ENCODE results near the gene SGPL1. TPM values are rescaled to one million over a fixed set of nuclear protein-coding genes. Genes with fewer than 3 reads are reported as not detected.

Gene SGPL1
- polyA plus RNA-seq, 1 donor from 2014 or later: 33.4 TPM

DNA sequence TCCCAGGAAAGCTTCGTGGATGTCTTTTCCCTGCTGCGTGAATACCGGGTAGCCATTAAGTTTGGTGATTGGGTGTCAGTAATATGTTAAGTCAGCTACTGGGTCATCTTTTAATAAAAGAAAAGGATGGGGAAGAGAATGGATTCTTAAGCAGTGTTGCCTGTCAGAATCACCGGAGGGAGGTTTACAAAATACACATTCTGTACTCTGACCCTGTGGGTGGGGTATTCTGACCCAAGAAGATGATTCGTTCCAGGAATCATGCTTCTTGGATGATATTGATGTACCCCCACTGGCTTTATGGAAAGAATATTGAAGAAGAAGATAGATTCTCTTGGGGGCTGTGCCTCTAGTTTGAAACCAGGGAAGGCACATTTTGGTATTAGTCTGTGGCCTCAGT is 18.3 kb downstream of the SGPL1 start:
- no peak overlapping the region for H3K4me2 ChIP-seq (ENCODE audit: low read length)
- TF ChIP-seq POLR2AphosphoS5 (IDR thresholded peaks at IDR 0.05) (no peak), SMC3 (conservative IDR thresholded peaks at IDR 0.05; ENCODE audit: poor library complexity) (no peak), RAD21 (conservative IDR thresholded peaks at IDR 0.05) (no peak), TAF1 (IDR thresholded peaks at IDR 0.05; ENCODE audit: low read depth) (no peak), EZH2 (IDR thresholded peaks at IDR 0.05; ENCODE audit: borderline replicate concordance, insufficient read depth, low read length, poor library complexity, severe bottlenecking) (no peak), EP300 (conservative IDR thresholded peaks at IDR 0.05; ENCODE audit: poor library complexity, severe bottlenecking) (no peak), MXI1 (conservative IDR thresholded peaks at IDR 0.05; ENCODE audit: poor library complexity, severe bottlenecking) (no peak)
- TF ChIP-seq, protein P1, sequence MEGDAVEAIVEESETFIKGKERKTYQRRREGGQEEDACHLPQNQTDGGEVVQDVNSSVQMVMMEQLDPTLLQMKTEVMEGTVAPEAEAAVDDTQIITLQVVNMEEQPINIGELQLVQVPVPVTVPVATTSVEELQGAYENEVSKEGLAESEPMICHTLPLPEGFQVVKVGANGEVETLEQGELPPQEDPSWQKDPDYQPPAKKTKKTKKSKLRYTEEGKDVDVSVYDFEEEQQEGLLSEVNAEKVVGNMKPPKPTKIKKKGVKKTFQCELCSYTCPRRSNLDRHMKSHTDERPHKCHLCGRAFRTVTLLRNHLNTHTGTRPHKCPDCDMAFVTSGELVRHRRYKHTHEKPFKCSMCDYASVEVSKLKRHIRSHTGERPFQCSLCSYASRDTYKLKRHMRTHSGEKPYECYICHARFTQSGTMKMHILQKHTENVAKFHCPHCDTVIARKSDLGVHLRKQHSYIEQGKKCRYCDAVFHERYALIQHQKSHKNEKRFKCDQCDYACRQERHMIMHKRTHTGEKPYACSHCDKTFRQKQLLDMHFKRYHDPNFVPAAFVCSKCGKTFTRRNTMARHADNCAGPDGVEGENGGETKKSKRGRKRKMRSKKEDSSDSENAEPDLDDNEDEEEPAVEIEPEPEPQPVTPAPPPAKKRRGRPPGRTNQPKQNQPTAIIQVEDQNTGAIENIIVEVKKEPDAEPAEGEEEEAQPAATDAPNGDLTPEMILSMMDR (IDR thresholded peaks at IDR 0.05; ENCODE audit: poor library complexity, severe bottlenecking): no peak
- TF ChIP-seq, protein P2, sequence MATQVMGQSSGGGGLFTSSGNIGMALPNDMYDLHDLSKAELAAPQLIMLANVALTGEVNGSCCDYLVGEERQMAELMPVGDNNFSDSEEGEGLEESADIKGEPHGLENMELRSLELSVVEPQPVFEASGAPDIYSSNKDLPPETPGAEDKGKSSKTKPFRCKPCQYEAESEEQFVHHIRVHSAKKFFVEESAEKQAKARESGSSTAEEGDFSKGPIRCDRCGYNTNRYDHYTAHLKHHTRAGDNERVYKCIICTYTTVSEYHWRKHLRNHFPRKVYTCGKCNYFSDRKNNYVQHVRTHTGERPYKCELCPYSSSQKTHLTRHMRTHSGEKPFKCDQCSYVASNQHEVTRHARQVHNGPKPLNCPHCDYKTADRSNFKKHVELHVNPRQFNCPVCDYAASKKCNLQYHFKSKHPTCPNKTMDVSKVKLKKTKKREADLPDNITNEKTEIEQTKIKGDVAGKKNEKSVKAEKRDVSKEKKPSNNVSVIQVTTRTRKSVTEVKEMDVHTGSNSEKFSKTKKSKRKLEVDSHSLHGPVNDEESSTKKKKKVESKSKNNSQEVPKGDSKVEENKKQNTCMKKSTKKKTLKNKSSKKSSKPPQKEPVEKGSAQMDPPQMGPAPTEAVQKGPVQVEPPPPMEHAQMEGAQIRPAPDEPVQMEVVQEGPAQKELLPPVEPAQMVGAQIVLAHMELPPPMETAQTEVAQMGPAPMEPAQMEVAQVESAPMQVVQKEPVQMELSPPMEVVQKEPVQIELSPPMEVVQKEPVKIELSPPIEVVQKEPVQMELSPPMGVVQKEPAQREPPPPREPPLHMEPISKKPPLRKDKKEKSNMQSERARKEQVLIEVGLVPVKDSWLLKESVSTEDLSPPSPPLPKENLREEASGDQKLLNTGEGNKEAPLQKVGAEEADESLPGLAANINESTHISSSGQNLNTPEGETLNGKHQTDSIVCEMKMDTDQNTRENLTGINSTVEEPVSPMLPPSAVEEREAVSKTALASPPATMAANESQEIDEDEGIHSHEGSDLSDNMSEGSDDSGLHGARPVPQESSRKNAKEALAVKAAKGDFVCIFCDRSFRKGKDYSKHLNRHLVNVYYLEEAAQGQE (IDR thresholded peaks at IDR 0.05; ENCODE audit: borderline replicate concordance): no peak
- H3K4me3 ChIP-seq (ENCODE audit: low read length): no peak overlapping the region
- H3K9me2 ChIP-seq (ENCODE audit: insufficient read depth, low read length): no peaks in the 10 kb centered on the region
- no peaks in the 10 kb centered on the region for H3K36me3 ChIP-seq (ENCODE audit: insufficient read depth, low read length)
- H3F3A ChIP-seq (ENCODE audit: insufficient read depth, low read length, poor library complexity, severe bottlenecking): no peaks in the 10 kb centered on the region
- H2AFZ ChIP-seq (ENCODE audit: low read depth, low read length): no peak overlapping the region
- H3K79me2 ChIP-seq (replicated peaks; ENCODE audit: insufficient read depth, low read length): peaks cover 9% of the 10 kb centered on the region
- no peak overlapping the region for H3K9ac ChIP-seq (ENCODE audit: low read length)
- H3K27ac ChIP-seq (ENCODE audit: low read length): no peak overlapping the region
- no peaks in the 10 kb centered on the region for H3K9me3 ChIP-seq (ENCODE audit: low read length)
- H4K20me1 ChIP-seq (ENCODE audit: insufficient read depth): no peaks in the 10 kb centered on the region
- no peaks in the 10 kb centered on the region for H3K27me3 ChIP-seq (ENCODE audit: insufficient read depth, low read depth, low read length)

DNA sequence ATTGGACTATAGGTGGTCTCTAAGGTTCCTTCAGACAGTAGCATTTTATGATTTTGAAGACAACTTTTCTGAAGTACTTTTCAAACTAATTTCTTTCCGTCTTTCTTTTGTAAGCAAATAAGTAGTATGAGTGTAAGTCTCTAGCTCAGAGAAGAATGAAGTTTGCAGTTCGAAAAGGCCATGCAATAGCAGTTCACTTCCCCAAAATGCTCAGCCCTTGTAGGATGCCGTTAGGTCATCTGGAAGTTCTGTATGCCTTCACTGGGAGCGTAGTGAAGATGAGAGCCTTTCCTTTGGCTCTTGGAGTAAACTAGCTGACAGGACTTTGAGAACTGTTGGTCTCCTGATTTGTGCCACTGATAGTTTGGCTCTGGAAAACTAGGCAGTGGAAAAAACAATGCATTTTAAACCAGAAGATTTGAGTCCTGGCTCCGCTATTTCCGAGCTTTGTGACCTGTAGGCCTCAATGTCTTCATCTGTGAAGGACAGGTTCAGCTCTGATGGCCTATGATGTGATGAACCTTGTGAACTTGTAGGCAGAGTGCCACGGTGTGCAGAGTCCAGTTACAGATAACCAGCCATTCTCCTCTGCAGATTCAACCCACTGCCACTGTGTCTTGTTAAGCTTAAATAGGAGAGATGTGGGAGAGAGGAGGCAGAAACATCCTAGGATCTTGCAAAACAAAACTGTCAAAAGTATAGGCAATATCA is 18.8 kb downstream of the SGPL1 start:
- Histone ChIP-seq H4K20me1 (ENCODE audit: insufficient read depth) (no peaks in the 10 kb centered on the region), H2AFZ (ENCODE audit: low read depth, low read length) (no peak overlapping the region), H3K9me3 (ENCODE audit: low read length) (no peaks in the 10 kb centered on the region), H3K79me2 (replicated peaks; ENCODE audit: insufficient read depth, low read length) (peaks cover 9% of the 10 kb centered on the region), H3K9ac (ENCODE audit: low read length) (no peak overlapping the region), H3K4me3 (ENCODE audit: low read length) (no peak overlapping the region), H3F3A (ENCODE audit: insufficient read depth, low read length, poor library complexity, severe bottlenecking) (no peaks in the 10 kb centered on the region), H3K27me3 (ENCODE audit: insufficient read depth, low read depth, low read length) (no peaks in the 10 kb centered on the region), H3K9me2 (ENCODE audit: insufficient read depth, low read length) (no peaks in the 10 kb centered on the region), H3K4me2 (ENCODE audit: low read length) (no peak overlapping the region), H3K27ac (ENCODE audit: low read length) (no peak overlapping the region), H3K36me3 (ENCODE audit: insufficient read depth, low read length) (no peaks in the 10 kb centered on the region)
- TF ChIP-seq TAF1 (IDR thresholded peaks at IDR 0.05; ENCODE audit: low read depth): no peak
- TF ChIP-seq POLR2AphosphoS5 (IDR thresholded peaks at IDR 0.05): no peak
- TF ChIP-seq, protein P2 (IDR thresholded peaks at IDR 0.05; ENCODE audit: borderline replicate concordance): no peak
- no peak for TF ChIP-seq SMC3 (conservative IDR thresholded peaks at IDR 0.05; ENCODE audit: poor library complexity)
- TF ChIP-seq, protein P1 (IDR thresholded peaks at IDR 0.05; ENCODE audit: poor library complexity, severe bottlenecking): no peak
- TF ChIP-seq MXI1 (conservative IDR thresholded peaks at IDR 0.05; ENCODE audit: poor library complexity, severe bottlenecking): no peak
- TF ChIP-seq RAD21 (conservative IDR thresholded peaks at IDR 0.05): no peak
- no peak for TF ChIP-seq EP300 (conservative IDR thresholded peaks at IDR 0.05; ENCODE audit: poor library complexity, severe bottlenecking)
- TF ChIP-seq EZH2 (IDR thresholded peaks at IDR 0.05; ENCODE audit: borderline replicate concordance, insufficient read depth, low read length, poor library complexity, severe bottlenecking): no peak

All from neural cell (in vitro differentiated cells).